Lower lobe of right lung (tissue), 2 donors: Measurements from ENCODE around the gene NECTIN2. TPM values are rescaled to one million over a fixed set of nuclear protein-coding genes. Genes with fewer than 3 reads are reported as not detected.

Experiments
- ATAC-seq, 2 donors: fragments of 200-7000 bp; cut with Tn5 transposase; one replicate each; pipeline ENCODE4 v1.9.1; 2020 to 2022; ENCODE audit warnings: mild to moderate bottlenecking in 2 of 2, moderate library complexity in 2 of 2
- DNase-seq: peaks from one replicate; pipeline ENCODE4 v3.0.0-alpha.2; 2020
- H3K27ac ChIP-seq: fragments of 200-600 bp; one replicate; pipeline ENCODE4 v1.8.0; 2022
- H3K27me3 ChIP-seq: fragments of 200-600 bp; one replicate; pipeline ENCODE4 v1.8.0; 2022; ENCODE audit warnings: low read depth
- H3K36me3 ChIP-seq: fragments of 200-600 bp; one replicate; pipeline ENCODE4 v1.8.0; 2022; ENCODE audit warnings: mild to moderate bottlenecking
- H3K4me1 ChIP-seq: fragments of 200-600 bp; one replicate; pipeline ENCODE4 v1.8.0; 2022
- H3K4me3 ChIP-seq: fragments of 200-600 bp; one replicate; pipeline ENCODE4 v1.8.0; 2022; ENCODE audit warnings: mild to moderate bottlenecking
- H3K9me3 ChIP-seq: fragments of 200-600 bp; one replicate; pipeline ENCODE4 v1.8.0; 2022
- CTCF ChIP-seq: fragments of 200-600 bp; IDR thresholded peaks from one replicate; pipeline ENCODE4 v1.8.0; 2022; ENCODE audit warnings: antibody characterized with exemption, mild to moderate bottlenecking
- intact Hi-C: fragments of 100-400 bp; cut with DNase I; formaldehyde crosslinking; loops from one replicate; pipeline ENCODE4 v1.11.0; 2022
- total RNA-seq: library from RNA; stranded (reverse); fragmentation: NEBNext Ultra II Directional; extraction: Animal tissue kit (Norgen Biotek cat#: 25700); gene quantifications from one replicate; pipeline ENCODE4 v1.2.1, GENCODE V29; 2021
- donor health status: DM: no; HTN: yes; CAD: no; lungs with severe emphysema.

Gene NECTIN2
- total RNA-seq, 1 donor from 2014 or later, result 75.1 TPM

GRCh38 chr19:44871809-44872208, 25.7 kb downstream of the NECTIN2 start:
- peaks cover 80% of the 10 kb centered on the region for H3K36me3 ChIP-seq
- DNase-seq, result no peak

GRCh38 chr19:44872661-44873060, 26.6 kb downstream of the NECTIN2 start:
- H3K9me3 ChIP-seq, result no peaks in the 10 kb centered on the region
- H3K36me3 ChIP-seq, result peaks cover 80% of the 10 kb centered on the region
- H3K4me3 ChIP-seq, result no peak overlapping the region
- intact Hi-C loops, result no loop called here
- no peaks in the 10 kb centered on the region for H3K27me3 ChIP-seq
- TF ChIP-seq CTCF, result no peak
- H3K4me1 ChIP-seq, result peaks cover 22% of the 10 kb centered on the region
- ATAC-seq (no peak), DNase-seq (no peak)
- H3K27ac ChIP-seq, result no peak overlapping the region

More at GRCh38 chr19:44871809-44872208, 25.7 kb downstream of the NECTIN2 start:
- Histone ChIP-seq H3K27ac (no peak overlapping the region), H3K4me1 (peaks cover 22% of the 10 kb centered on the region), H3K27me3 (no peaks in the 10 kb centered on the region), H3K4me3 (no peak overlapping the region), H3K9me3 (no peaks in the 10 kb centered on the region)
- intact Hi-C loops, result no loop called here
- TF ChIP-seq CTCF, result no peak
- ATAC-seq, result no peak

- TF ChIP-seq CTCF, result no peak
Measured at GRCh38 chr19:44874317-44874716, 28.2 kb downstream of the NECTIN2 start.

GRCh38 chr19:44875666-44876451, 29.8 kb downstream of the NECTIN2 start:
- no peak for ATAC-seq
- no peaks in the 10 kb centered on the region for H3K27me3 ChIP-seq
- no peak for DNase-seq
- TF ChIP-seq CTCF, result no peak
- H3K36me3 ChIP-seq, result peaks cover 85% of the 10 kb centered on the region
- intact Hi-C loops, result no loop called here
- no peaks in the 10 kb centered on the region for H3K4me1 ChIP-seq
- no peak overlapping the region for H3K27ac ChIP-seq
- no peaks in the 10 kb centered on the region for H3K9me3 ChIP-seq
- H3K4me3 ChIP-seq, result no peak overlapping the region

More at GRCh38 chr19:44874317-44874716, 28.2 kb downstream of the NECTIN2 start:
- H3K9me3 ChIP-seq, result no peaks in the 10 kb centered on the region
- no peak overlapping the region for H3K27ac ChIP-seq
- intact Hi-C loops, result no loop called here
- DNase-seq (no peak), ATAC-seq (no peak)
- peaks cover 14% of the 10 kb centered on the region for H3K4me1 ChIP-seq
- H3K36me3 ChIP-seq, result peaks cover 84% of the 10 kb centered on the region
- H3K4me3 ChIP-seq, result no peak overlapping the region
- H3K27me3 ChIP-seq, result no peaks in the 10 kb centered on the region

GRCh38 chr19:44876930-44877535, 30.9 kb downstream of the NECTIN2 start:
- Histone ChIP-seq H3K4me3 (no peak overlapping the region), H3K36me3 (peaks cover 73% of the 10 kb centered on the region), H3K9me3 (no peaks in the 10 kb centered on the region), H3K27me3 (no peaks in the 10 kb centered on the region), H3K4me1 (no peaks in the 10 kb centered on the region), H3K27ac (no peak overlapping the region)
- intact Hi-C loops, result no loop called here
- no peak for DNase-seq
- no peak for ATAC-seq
- TF ChIP-seq CTCF, result no peak
